GM23248 (cell line): ENCODE data around the gene MYO7B. TPM values are rescaled to one million over a fixed set of nuclear protein-coding genes. Genes with fewer than 3 reads are reported as not detected.

Source experiments
- DNase-seq: peaks from one replicate; pipeline ENCODE4 v3.0.0-alpha.2; 2015
- H2AFZ ChIP-seq: fragments of 200-600 bp; sonication (generic); 2 replicates; pipeline ENCODE4 v1.6.1; 2016; ENCODE audit warnings: antibody characterized with exemption
- H3F3A ChIP-seq: fragments of 200-600 bp; sonication (generic); 2 replicates; pipeline ENCODE4 v1.6.1; 2016; ENCODE audit warnings: mild to moderate bottlenecking, antibody characterized with exemption, mixed run types; ENCODE audit not compliant: insufficient read depth
- H3K27ac ChIP-seq: fragments of 200-600 bp; sonication (generic); 2 replicates; pipeline ENCODE4 v1.5.1; 2016; ENCODE audit warnings: mild to moderate bottlenecking
- H3K27me3 ChIP-seq: fragments of 200-600 bp; sonication (generic); replicated peaks from 2 replicates; pipeline ENCODE4 v1.6.1; 2016; ENCODE audit warnings: mild to moderate bottlenecking; ENCODE audit not compliant: insufficient read depth
- H3K36me3 ChIP-seq: fragments of 200-600 bp; sonication (generic); 2 replicates; pipeline ENCODE4 v1.6.1; 2016; ENCODE audit warnings: low read depth, mild to moderate bottlenecking
- H3K4me1 ChIP-seq: fragments of 200-600 bp; sonication (generic); 2 replicates; pipeline ENCODE4 v1.6.1; 2016; ENCODE audit warnings: mild to moderate bottlenecking; ENCODE audit not compliant: insufficient read depth
- H3K4me2 ChIP-seq: fragments of 200-600 bp; sonication (generic); one replicate; pipeline ENCODE4 v1.6.1; 2016; ENCODE audit warnings: mild to moderate bottlenecking; ENCODE audit not compliant: unreplicated experiment
- H3K4me3 ChIP-seq: fragments of 200-600 bp; sonication (generic); 2 replicates; pipeline ENCODE4 v1.5.1; 2016; ENCODE audit warnings: mild to moderate bottlenecking
- H3K79me2 ChIP-seq: fragments of 200-600 bp; sonication (generic); 2 replicates; pipeline ENCODE4 v1.6.1; 2016; ENCODE audit warnings: mild to moderate bottlenecking; ENCODE audit not compliant: insufficient read depth
- H3K9ac ChIP-seq: fragments of 200-600 bp; sonication (generic); 2 replicates; pipeline ENCODE4 v1.6.1; 2016; ENCODE audit warnings: mild to moderate bottlenecking
- H3K9me2 ChIP-seq: fragments of 200-600 bp; sonication (generic); 2 replicates; pipeline ENCODE4 v1.6.1; 2016; ENCODE audit warnings: mixed run types, mild to moderate bottlenecking, moderate library complexity; ENCODE audit not compliant: insufficient read depth
- H3K9me3 ChIP-seq: fragments of 200-600 bp; sonication (generic); one replicate; pipeline ENCODE4 v1.6.1; 2017; ENCODE audit warnings: low read depth
- H4K20me1 ChIP-seq: fragments of 200-600 bp; sonication (generic); 2 replicates; pipeline ENCODE4 v1.6.0; 2016; ENCODE audit not compliant: insufficient read depth
- EZH2 ChIP-seq: fragments of 200-600 bp; sonication (generic); IDR thresholded peaks from 2 replicates; pipeline ENCODE4 v1.6.1; 2018; ENCODE audit warnings: antibody characterized with exemption, mild to moderate bottlenecking; ENCODE audit not compliant: insufficient read depth, poor library complexity, severe bottlenecking
- EZH2phosphoT487 ChIP-seq: fragments of 200-600 bp; sonication (generic); IDR thresholded peaks from 2 replicates; pipeline ENCODE4 v1.6.1; 2018; ENCODE audit warnings: antibody characterized with exemption, moderate library complexity, mild to moderate bottlenecking, low read depth; ENCODE audit not compliant: insufficient read depth
- WGBS, 2 experiments: methylation state at CpG; one replicate each; pipeline ENCODE4 v1.1.6; 2015 to 2017; ENCODE audit warnings: low lambda C conversion rate in 2 of 2, low coverage in 1 of 2; ENCODE audit errors: missing lambda C conversion rate in 2 of 2; 5-methylcytosine and 5-hydroxymethylcytosine counted together
- in situ Hi-C: fragments of 300-500 bp; cut with MboI; formaldehyde crosslinking; loops from 2 replicates; pipeline ENCODE4 v1.15.0; 2020
- polyA plus RNA-seq: library from polyadenylated mRNA; unstranded; fragments of >200 nt; fragmentation: Nextera tagmentation; extraction: Ambion mirVana; gene quantifications from 2 replicates; pipeline ENCODE4 v1.2.1, GENCODE V29; 2016
- total RNA-seq: library from RNA; depleted of rRNA; stranded (reverse); fragments of >200 nt; shearing (Covaris generic); gene quantifications from 2 replicates; pipeline ENCODE4 v1.2.3, GENCODE V29; 2014

MYO7B gene
- total and polyA plus RNA-seq, 2 experiments from 2014 or later = not detected

DNA sequence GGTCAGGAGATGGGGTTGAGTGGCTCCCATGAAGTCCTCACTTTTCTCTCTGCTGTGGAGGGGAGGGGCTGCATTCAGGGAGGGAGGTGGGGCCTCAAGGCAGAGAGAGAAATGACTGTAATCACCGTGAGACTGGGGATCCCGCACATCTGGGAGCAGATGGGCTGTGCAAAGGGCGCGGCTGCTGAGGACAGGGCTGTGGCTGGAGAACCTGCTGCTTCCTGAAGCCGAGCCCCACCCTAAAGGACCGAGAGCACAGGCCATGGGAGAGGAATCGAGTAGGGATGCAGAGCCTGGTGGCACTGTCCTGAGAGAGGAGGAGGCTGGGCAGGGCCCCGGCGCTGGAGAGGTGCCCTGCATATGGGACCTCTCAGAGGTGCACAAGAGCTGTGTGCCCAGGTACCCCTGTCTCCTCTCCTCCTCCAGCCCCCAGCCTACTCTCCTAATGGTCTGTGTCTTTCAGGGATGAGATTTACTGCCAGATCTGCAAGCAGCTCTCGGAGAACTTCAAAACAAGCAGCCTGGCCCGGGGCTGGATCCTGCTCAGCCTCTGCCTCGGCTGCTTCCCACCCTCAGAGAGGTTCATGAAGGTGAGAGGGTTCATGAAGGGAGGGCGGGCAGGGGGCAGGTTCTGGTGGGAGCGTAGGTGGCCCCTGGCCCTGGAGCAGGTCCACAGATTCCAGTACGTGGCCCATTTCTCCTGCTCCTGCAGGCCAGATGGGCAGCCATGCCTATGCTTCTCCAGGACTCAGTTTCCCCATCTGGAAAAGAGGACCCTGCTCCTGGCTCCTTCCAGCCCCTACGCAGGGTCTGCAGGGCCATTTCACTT lies 84.6 kb downstream of the MYO7B start:
- Histone ChIP-seq H3K4me1 (peaks cover 4% of the 10 kb centered on the region), H3K4me3 (no peak overlapping the region), H3K27ac (no peak overlapping the region), H3F3A (no peaks in the 10 kb centered on the region), H3K27me3 (no peaks in the 10 kb centered on the region), H4K20me1 (no peaks in the 10 kb centered on the region), H3K9me3 (no peaks in the 10 kb centered on the region), H3K36me3 (no peaks in the 10 kb centered on the region), H3K9me2 (no peaks in the 10 kb centered on the region), H2AFZ (no peak overlapping the region), H3K9ac (no peak overlapping the region), H3K79me2 (no peaks in the 10 kb centered on the region), H3K4me2 (no peak overlapping the region)
- 66 to 72% methylated on average over 13 to 16 of the region's 16 CpGs for WGBS, 2 experiments
- in situ Hi-C loops = no loop called here
- TF ChIP-seq EZH2phosphoT487 (no peak), EZH2 (no peak)
- DNase-seq = no peak

GRCh38 chr2:127620866-127621265 lies 85.4 kb downstream of the MYO7B start:
- Histone ChIP-seq H3K4me2 (no peak overlapping the region), H4K20me1 (no peaks in the 10 kb centered on the region), H3K4me3 (no peak overlapping the region), H3K79me2 (no peaks in the 10 kb centered on the region), H2AFZ (no peak overlapping the region), H3K27me3 (no peaks in the 10 kb centered on the region), H3K9me2 (no peaks in the 10 kb centered on the region), H3K36me3 (no peaks in the 10 kb centered on the region), H3K27ac (no peak overlapping the region), H3K4me1 (no peaks in the 10 kb centered on the region), H3K9me3 (no peaks in the 10 kb centered on the region), H3F3A (no peaks in the 10 kb centered on the region), H3K9ac (no peak overlapping the region)
- TF ChIP-seq EZH2phosphoT487 (no peak), EZH2 (no peak)
- no peak for DNase-seq
- in situ Hi-C loops = no loop called here
- 73 to 81% methylated on average over 3 of the region's 3 CpGs for WGBS, 2 experiments

DNA sequence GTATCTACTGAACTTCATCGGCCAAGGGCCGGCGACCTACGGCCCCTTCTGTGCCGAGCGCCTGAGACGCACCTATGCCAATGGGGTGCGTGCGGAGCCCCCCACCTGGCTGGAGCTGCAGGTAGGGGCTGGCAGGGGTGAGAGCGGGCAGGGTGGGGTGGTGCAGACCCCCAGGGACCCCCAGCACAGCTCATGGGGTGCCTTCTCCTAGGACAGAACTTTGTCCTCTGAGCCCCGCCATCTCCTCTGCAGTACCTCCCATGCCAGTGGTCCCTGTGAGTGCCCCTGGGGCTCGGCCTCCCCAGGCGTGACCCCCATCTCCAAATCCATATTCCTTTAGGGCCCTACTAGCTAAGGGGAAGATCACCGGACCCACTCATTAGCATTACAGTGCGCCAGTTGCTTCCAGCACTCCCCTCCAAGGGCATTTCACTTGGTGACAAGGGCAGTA lies 86.5 kb downstream of the MYO7B start:
- H3K79me2 ChIP-seq = no peaks in the 10 kb centered on the region
- H3K9me3 ChIP-seq = no peaks in the 10 kb centered on the region
- H3K9ac ChIP-seq = no peak overlapping the region
- no peak overlapping the region for H2AFZ ChIP-seq
- no peak for TF ChIP-seq EZH2
- no peak for TF ChIP-seq EZH2phosphoT487
- in situ Hi-C loops = no loop called here
- H3K27ac ChIP-seq = no peak overlapping the region
- no peak for DNase-seq
- H3K36me3 ChIP-seq = no peaks in the 10 kb centered on the region
- H3K4me3 ChIP-seq = no peak overlapping the region
- H3K4me1 ChIP-seq = no peaks in the 10 kb centered on the region
- H3F3A ChIP-seq = no peaks in the 10 kb centered on the region
- WGBS, 2 experiments = 92 to 97% methylated on average over 11 to 15 of the region's 15 CpGs
- no peaks in the 10 kb centered on the region for H3K9me2 ChIP-seq
- no peaks in the 10 kb centered on the region for H3K27me3 ChIP-seq
- H4K20me1 ChIP-seq = no peaks in the 10 kb centered on the region
- H3K4me2 ChIP-seq = no peak overlapping the region

DNA sequence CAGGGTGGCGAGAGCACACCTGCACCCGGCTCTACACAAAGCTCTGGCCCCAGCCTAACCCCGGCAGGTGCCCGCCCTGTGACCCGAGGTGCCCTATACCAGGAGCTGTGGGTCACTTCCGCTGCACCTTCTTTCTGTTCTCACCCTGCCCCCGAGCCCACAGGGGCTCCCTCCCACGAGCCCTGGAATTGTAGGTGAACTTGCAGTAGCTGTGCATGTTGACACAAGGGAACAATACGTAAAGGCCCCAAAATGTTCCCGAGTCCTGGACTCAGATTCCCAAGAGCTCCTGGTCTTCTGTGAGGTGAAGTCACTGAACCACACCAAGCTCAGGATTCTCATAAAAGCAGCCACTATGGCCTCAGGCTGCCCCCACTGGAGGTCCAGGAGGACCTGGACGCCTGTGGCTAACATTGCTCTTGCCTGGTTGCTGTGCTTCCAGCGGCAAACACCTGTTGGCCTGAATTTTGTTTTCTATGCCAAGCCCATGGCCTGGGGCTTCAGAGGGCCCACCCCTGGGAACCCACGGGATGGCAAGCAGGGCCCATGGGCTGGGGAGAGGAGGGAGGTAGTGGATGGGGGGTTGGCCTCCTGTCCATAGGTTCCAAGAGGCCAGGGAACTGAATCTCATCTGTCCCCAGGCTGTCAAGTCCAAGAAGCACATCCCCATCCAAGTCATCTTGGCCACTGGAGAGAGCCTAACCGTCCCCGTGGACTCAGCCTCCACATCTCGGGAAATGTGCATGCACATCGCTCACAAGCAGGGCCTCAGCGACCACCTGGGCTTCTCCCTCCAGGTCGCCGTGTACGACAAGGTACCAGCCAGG lies 87.3 kb downstream of the MYO7B start:
- Histone ChIP-seq H3K4me2 (no peak overlapping the region), H3K79me2 (no peaks in the 10 kb centered on the region), H3K9me3 (no peaks in the 10 kb centered on the region), H3K4me3 (no peak overlapping the region), H4K20me1 (no peaks in the 10 kb centered on the region), H3K27me3 (no peaks in the 10 kb centered on the region), H3K27ac (no peak overlapping the region), H2AFZ (no peak overlapping the region), H3K9ac (no peak overlapping the region), H3K36me3 (no peaks in the 10 kb centered on the region), H3F3A (no peaks in the 10 kb centered on the region), H3K9me2 (no peaks in the 10 kb centered on the region), H3K4me1 (no peaks in the 10 kb centered on the region)
- no peak for DNase-seq
- in situ Hi-C loops = no loop called here
- WGBS, 2 experiments = 87 to 93% methylated on average over 17 to 21 of the region's 21 CpGs
- no peak for TF ChIP-seq EZH2phosphoT487
